H1 (cell line): Measurements from ENCODE around the gene DOCK1.

ENCODE experiments used
- CEBPB ChIP-seq: IDR thresholded peaks from 2 replicates; pipeline ENCODE4 v1.6.1; 2012; ENCODE audit warnings: low read depth, low read length
- CHD2 ChIP-seq: IDR thresholded peaks from 2 replicates; pipeline ENCODE4 v1.6.1; 2012; ENCODE audit warnings: low read length, improper control_type of control experiment
- CTCF ChIP-seq, 3 experiments: IDR thresholded peaks; 1 replicate in 2 of 3; 2 replicates in 1 of 3; pipeline versions ENCODE4 v1.5.1 to v1.6.1; 2011; ENCODE audit warnings: low read length in 3 of 3, mild to moderate bottlenecking in 3 of 3, inconsistent platforms in 2 of 3, low read depth in 1 of 3, moderate library complexity in 1 of 3; ENCODE audit not compliant: insufficient read depth in 1 of 3; ENCODE audit errors: control extremely low read depth in 1 of 3
- GABPA ChIP-seq: IDR thresholded peaks from 2 replicates; pipeline ENCODE4 v1.6.1; 2011; ENCODE audit warnings: mild to moderate bottlenecking, low read length, moderate library complexity, borderline replicate concordance; ENCODE audit not compliant: insufficient read depth
- KDM5A ChIP-seq: fragments of 200-600 bp; IDR thresholded peaks from 2 replicates; pipeline ENCODE4 v1.7.1; 2012; ENCODE audit warnings: mild to moderate bottlenecking, low read length, inconsistent platforms, mixed read lengths
- MAFK ChIP-seq: IDR thresholded peaks from 2 replicates; pipeline ENCODE4 v1.6.1; 2012; ENCODE audit warnings: low read depth, mild to moderate bottlenecking, improper control_type of control experiment, low read length

DNA sequence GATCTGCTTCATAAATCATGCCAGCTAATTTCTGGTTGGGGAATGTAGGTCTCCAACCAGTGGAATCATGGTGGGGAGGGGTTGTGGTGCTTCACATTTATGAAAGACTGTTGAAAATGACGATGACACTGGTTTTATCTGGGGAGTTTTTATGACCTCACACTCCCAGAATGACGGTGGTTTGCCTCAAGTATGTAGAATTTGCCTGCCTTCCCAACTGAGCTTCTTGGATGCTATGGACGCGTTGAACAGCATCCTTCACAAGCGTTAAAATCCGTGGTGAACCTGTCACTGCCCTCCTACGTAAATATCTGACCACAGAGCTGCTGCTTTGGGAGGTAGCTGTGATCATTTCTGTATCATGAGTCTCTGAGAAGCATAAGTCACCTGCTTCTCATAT, 287.9 kb downstream of the DOCK1 start:
- TF ChIP-seq GABPA (no peak), CTCF (IDR thresholded peaks at IDR 0.05; ENCODE audit: control extremely low read depth in 1 of 3, insufficient read depth in 1 of 3, low read depth in 1 of 3, low read length in 3 of 3) (no peak), CHD2 (no peak), CEBPB (no peak), MAFK (no peak), KDM5A (no peak)
